Peyer's patch (tissue), 4 donors: Measurements from ENCODE around the gene BMPER. TPM values are rescaled to one million over a fixed set of nuclear protein-coding genes. Genes with fewer than 3 reads are reported as not detected.

Experiments used
- DNase-seq, 3 donors: peaks; one replicate each; pipeline ENCODE4 v3.0.0-alpha.2; 2017 to 2019
- H3K27ac ChIP-seq, 4 donors: fragments of 200-600 bp; sonication (generic); one replicate each; pipeline ENCODE4 v1.5.1; 2016 to 2019
- H3K27me3 ChIP-seq, 2 donors: fragments of 200-600 bp; sonication (generic); one replicate each; pipeline ENCODE4 v1.5.1; 2019
- H3K36me3 ChIP-seq, 3 donors: fragments of 200-600 bp; sonication (generic); one replicate each; pipeline ENCODE4 v1.5.1; 2016 to 2019
- H3K4me1 ChIP-seq, 4 donors: fragments of 200-600 bp; sonication (generic); one replicate each; pipeline ENCODE4 v1.5.1; 2016 to 2019
- H3K4me3 ChIP-seq, 4 donors: fragments of 200-600 bp; sonication (generic); 1 replicate in 3 of 4; 2 replicates in 1 of 4; pipeline ENCODE4 v1.5.1; 2016 to 2019; ENCODE audit warnings: mild to moderate bottlenecking in 1 of 4
- H3K9me3 ChIP-seq, 4 donors: fragments of 200-600 bp; sonication (generic); one replicate each; pipeline ENCODE4 v1.5.1; 2016 to 2019; ENCODE audit warnings: mild to moderate bottlenecking in 1 of 4
- POLR2A ChIP-seq, 2 donors: fragments of 450-650 bp; IDR thresholded peaks; one replicate each; pipeline ENCODE4 v1.5.1; 2017; ENCODE audit warnings: antibody characterized with exemption in 2 of 2, mild to moderate bottlenecking in 2 of 2, moderate library complexity in 2 of 2
- total RNA-seq, 4 donors: library from RNA; depleted of rRNA; stranded (reverse); fragments of >200 nt; gene quantifications; one replicate each; pipeline ENCODE4 v1.1.0, GENCODE V29; 2016
- TF ChIP-seq, protein P1 (sequence below), 6 experiments: fragments of 450-650 bp in 4 of 6; fragments of 200-600 bp in 2 of 6; sonication (generic) in 1 of 6; IDR thresholded peaks; one replicate each; pipeline ENCODE4 v1.5.1; 2017 to 2019; ENCODE audit warnings: antibody characterized with exemption in 6 of 6, mild to moderate bottlenecking in 3 of 6, moderate library complexity in 1 of 6

BMPER gene
- total RNA-seq, 4 donors from 2014 or later, result 4.0 to 50.3 (median 17.6) TPM

DNA sequence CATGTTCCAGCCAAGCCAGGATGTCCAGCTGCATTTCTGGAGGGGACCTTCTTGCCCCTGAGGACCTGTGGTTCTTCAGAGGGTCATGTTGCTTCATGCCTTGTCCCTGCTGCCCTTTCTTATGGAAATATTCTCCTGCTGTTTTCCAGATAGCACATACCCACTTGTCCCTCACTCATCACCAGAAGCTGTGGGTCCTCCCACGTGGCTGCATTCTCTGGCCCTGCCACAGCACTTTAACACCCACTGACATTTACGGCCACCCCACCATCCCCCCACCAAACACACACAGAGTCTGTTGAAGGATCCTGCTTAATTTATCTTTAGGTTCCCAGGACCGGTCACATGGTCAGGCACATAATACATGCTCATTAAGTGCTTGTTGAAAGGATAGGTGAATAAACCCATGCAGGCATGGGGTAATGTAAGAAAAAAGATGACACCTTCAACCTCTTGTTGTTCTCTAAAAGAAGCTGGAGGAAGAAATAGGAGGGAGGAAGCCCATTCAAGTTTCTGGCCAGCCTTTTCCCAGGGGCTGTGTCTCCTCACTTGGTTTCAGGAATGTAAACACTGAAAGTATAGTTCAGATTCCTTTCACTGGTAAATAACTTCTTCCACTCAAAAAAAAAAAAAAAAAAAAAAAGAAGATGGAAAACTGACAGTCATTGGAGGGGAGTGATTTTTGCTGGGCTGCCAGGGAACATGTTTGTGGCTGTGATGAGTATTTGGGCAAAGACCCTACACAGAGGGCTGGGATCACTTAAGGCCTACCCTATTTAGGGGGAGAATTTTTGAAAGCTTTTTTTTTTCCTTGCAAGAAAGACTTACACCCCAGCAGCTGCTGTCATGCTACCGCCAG is 19.8 kb upstream of the BMPER start:
- Histone ChIP-seq H3K36me3 (no peaks in the 10 kb centered on the region), H3K27me3 (no peaks in the 10 kb centered on the region), H3K9me3 (no peaks in the 10 kb centered on the region), H3K27ac (no peak overlapping the region), H3K4me3 (no peak overlapping the region), H3K4me1 (no peaks in the 10 kb centered on the region)
- no peak for DNase-seq
- TF ChIP-seq, protein P1, sequence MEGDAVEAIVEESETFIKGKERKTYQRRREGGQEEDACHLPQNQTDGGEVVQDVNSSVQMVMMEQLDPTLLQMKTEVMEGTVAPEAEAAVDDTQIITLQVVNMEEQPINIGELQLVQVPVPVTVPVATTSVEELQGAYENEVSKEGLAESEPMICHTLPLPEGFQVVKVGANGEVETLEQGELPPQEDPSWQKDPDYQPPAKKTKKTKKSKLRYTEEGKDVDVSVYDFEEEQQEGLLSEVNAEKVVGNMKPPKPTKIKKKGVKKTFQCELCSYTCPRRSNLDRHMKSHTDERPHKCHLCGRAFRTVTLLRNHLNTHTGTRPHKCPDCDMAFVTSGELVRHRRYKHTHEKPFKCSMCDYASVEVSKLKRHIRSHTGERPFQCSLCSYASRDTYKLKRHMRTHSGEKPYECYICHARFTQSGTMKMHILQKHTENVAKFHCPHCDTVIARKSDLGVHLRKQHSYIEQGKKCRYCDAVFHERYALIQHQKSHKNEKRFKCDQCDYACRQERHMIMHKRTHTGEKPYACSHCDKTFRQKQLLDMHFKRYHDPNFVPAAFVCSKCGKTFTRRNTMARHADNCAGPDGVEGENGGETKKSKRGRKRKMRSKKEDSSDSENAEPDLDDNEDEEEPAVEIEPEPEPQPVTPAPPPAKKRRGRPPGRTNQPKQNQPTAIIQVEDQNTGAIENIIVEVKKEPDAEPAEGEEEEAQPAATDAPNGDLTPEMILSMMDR (IDR thresholded peaks at IDR 0.05), result no peak
- no peak for TF ChIP-seq POLR2A (IDR thresholded peaks at IDR 0.05)

DNA sequence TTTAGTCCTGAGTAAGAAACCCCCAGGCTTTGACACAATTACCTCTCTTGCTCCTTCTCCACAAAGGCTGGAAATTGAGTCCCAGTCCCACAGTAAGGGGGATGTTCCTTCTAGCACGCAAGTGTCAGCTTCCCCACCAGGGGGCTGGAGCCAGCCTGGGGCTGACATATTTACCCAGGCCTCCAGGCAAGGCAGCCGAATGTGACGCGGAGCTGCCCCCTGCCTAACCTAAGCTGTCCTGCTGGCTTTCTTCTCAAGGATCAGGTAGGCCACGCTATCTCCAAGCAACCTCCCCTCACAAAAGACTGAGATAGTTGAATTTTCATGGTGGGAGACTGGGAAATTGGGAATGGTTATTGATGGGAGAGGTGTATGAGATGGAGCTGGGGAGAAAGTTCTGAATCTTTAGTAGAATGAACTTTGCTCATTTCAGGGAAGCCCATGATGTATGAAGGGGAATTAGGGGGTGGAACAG is 19.2 kb upstream of the BMPER start:
- Histone ChIP-seq H3K27me3 (no peaks in the 10 kb centered on the region), H3K4me1 (no peaks in the 10 kb centered on the region), H3K9me3 (no peaks in the 10 kb centered on the region), H3K4me3 (no peak overlapping the region), H3K27ac (no peak overlapping the region), H3K36me3 (no peaks in the 10 kb centered on the region)
- DNase-seq, result no peak
- TF ChIP-seq, protein P1 (IDR thresholded peaks at IDR 0.05), result no peak
- TF ChIP-seq POLR2A (IDR thresholded peaks at IDR 0.05), result no peak

DNA sequence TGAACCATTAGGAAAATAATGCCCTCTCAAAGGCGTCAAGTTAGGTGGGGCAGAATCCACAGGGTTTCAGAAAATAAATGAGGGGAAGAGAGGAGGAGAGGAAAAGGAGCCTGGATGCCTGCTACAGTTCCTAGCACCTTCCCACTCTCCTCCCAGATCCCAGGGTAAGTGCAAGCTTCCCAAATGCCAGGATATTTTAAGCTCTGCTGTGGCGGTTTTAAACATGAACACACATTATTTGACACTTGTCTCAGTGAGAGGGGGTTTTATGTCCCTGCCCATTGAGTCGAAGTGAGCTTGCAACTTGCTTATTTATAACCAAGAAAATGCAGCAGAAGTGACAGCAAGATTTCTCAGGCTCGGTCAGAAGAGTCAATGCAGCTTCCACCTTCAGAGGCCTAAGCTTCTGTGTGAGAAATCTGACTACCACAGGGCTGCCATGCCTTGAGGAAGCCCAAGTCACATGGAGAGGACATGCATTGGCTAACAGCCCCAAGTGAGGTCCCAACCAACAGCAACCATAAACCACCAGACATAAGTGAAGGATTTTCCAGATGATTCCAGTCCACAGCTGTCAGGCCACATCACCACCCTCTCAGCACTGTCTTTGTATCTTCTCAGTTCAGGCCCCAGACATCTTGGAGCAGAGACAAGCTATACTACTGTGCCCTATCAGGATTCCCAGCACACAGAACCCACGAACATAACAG is 17.9 kb upstream of the BMPER start:
- TF ChIP-seq, protein P1 (IDR thresholded peaks at IDR 0.05), result no peak
- no peak for TF ChIP-seq POLR2A (IDR thresholded peaks at IDR 0.05)
- no peak overlapping the region for H3K4me3 ChIP-seq
- no peak for DNase-seq

DNA sequence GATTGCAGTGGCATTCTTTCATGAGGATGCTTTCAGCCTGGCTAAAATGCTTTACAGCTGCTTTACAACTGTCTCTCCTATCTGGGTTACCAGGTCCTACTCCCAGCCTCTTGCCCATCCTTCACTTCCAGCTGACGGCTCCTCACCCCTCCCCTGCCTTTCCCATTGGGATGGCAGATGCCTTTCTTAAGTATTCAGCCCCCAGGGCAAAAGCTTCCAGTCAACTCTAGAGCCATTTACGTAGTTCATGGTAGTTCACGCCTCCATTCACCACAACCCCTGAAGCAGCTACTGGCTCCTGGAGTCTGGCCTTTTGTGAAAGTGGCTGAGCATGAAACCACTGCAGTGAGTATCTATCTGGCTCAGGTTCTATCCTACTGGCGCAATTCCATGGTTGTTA is 17.2 kb upstream of the BMPER start:
- TF ChIP-seq POLR2A (IDR thresholded peaks at IDR 0.05), result no peak
- TF ChIP-seq, protein P1 (IDR thresholded peaks at IDR 0.05), result no peak
- DNase-seq, result no peak
- Histone ChIP-seq H3K27ac (no peak overlapping the region), H3K9me3 (no peaks in the 10 kb centered on the region), H3K36me3 (no peaks in the 10 kb centered on the region), H3K27me3 (no peaks in the 10 kb centered on the region), H3K4me1 (no peaks in the 10 kb centered on the region), H3K4me3 (no peak overlapping the region)

More for the DNA sequence above, 17.9 kb upstream of the BMPER start:
- no peaks in the 10 kb centered on the region for H3K27me3 ChIP-seq
- no peak overlapping the region for H3K27ac ChIP-seq
- H3K9me3 ChIP-seq, result no peaks in the 10 kb centered on the region
- no peaks in the 10 kb centered on the region for H3K4me1 ChIP-seq
- H3K36me3 ChIP-seq, result no peaks in the 10 kb centered on the region

DNA sequence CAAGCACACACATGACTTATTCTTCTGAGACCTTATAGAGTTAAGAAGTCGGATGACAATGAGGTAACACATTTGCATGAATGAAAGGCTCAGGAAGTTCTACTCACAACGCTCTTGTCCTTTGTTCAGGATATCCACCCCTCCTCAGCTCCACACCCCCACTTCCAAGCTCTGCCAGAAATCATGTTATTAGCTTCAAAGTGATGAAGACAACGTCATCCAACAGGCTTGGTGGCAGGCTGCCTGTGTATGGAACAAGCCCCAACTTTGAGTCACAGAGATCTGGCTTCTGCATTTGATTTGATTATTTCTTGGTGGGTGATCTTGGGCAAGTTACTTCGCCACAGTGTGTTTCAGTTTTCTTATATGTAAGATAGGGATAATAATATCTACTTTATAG is 12.4 kb upstream of the BMPER start:
- no peak for TF ChIP-seq POLR2A (IDR thresholded peaks at IDR 0.05)
- TF ChIP-seq, protein P1 (IDR thresholded peaks at IDR 0.05), result no peak

More for the DNA sequence above, 12.4 kb upstream of the BMPER start:
- Histone ChIP-seq H3K36me3 (no peaks in the 10 kb centered on the region), H3K4me3 (no peak overlapping the region), H3K9me3 (no peaks in the 10 kb centered on the region), H3K27ac (no peak overlapping the region), H3K27me3 (no peaks in the 10 kb centered on the region), H3K4me1 (no peaks in the 10 kb centered on the region)
- DNase-seq, result no peak
